Measurements from ENCODE around the gene CEP57L1. TPM values are rescaled to one million over a fixed set of nuclear protein-coding genes. Genes with fewer than 3 reads are reported as not detected.
A peak's percentile ranks its signal among the peaks of the same experiment; 100 is the strongest.

The CEP57L1 gene
- total RNA-seq, 4 donors from 2014 or later: 10.3 to 29.7 (median 17.5) TPM

DNA sequence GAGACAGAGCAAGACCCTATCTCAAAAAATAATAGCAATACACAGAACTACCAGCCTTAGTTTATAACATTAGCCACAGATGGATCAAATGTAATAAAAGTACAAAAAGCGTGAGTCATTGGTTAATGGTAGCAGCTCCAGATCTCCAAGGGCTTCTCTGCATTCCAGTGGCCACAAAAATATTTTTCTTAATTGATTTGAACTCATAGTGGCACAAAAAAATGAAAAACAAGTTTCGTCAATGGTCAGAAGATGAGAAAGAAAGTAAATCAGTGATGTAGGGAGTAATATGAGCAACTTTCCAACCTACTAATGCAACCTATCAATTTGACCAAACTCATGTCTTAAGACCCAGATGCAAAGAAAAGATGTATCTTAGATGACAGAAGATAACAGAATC is 79.6 kb downstream of the CEP57L1 start:
- intact Hi-C loops (cut with DNase I; ENCODE audit: low total_unique reads): loop anchor here (5.0 kb wide), 1 partner anchor 78 kb away; the partner anchor contains the start of gene CEP57L1
- Histone ChIP-seq H3K9me3 (no peaks in the 10 kb centered on the region), H3K4me3 (no peak overlapping the region), H3K36me3 (no peaks in the 10 kb centered on the region), H3K27ac (no peak overlapping the region), H3K4me1 (peaks cover 13 to 24% of the 10 kb centered on the region in 2 donors), H3K27me3 (peaks cover 0 to 4% (median 0%) of the 10 kb centered on the region in 3 donors)
- no peak for DNase-seq
- no peak for TF ChIP-seq POLR2A (IDR thresholded peaks at IDR 0.05)
- in situ Hi-C loops (cut with MboI; ENCODE audit: low sequenced_read_pairs in 4 of 4): no loop called here
- no peak for ATAC-seq

DNA sequence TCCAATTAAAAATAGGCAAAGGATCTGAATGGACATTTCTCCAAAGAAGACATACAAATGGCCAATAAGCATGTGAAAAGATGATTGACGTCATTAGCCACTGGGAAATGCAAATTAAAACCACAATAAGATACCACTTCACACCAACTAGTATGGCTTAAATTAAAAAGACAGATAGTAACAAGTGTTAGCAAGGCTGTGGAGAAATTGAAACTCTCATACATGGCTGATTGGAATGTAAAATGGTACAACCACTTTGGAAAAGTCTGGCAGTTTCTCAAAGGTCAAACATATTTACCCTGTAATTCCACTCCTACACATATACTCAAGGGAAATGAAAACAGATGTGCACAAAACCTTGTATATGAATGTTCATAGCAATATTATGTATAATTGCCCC is 83.6 kb downstream of the CEP57L1 start:
- in situ Hi-C loops (cut with MboI; ENCODE audit: low sequenced_read_pairs in 4 of 4): no loop called here

DNA sequence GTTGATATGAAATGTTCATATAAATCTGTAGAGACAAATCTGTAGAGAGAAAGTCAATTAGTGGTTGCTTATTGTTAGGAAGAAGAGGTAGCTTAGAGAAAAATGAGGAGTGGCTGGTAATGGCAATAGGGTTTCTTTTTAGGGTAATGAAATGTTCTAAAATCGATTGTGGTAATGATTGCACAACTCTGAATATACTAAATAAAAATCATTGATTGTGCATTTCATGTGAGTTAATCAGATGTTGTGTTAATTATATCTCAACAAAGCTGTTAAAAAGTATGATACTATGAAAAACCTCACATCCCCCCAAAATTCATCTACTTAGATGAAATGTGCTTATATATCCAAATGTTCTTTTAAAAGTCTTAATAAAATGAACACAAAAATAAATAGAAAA is 84.2 kb downstream of the CEP57L1 start:
- TF ChIP-seq, protein P1, sequence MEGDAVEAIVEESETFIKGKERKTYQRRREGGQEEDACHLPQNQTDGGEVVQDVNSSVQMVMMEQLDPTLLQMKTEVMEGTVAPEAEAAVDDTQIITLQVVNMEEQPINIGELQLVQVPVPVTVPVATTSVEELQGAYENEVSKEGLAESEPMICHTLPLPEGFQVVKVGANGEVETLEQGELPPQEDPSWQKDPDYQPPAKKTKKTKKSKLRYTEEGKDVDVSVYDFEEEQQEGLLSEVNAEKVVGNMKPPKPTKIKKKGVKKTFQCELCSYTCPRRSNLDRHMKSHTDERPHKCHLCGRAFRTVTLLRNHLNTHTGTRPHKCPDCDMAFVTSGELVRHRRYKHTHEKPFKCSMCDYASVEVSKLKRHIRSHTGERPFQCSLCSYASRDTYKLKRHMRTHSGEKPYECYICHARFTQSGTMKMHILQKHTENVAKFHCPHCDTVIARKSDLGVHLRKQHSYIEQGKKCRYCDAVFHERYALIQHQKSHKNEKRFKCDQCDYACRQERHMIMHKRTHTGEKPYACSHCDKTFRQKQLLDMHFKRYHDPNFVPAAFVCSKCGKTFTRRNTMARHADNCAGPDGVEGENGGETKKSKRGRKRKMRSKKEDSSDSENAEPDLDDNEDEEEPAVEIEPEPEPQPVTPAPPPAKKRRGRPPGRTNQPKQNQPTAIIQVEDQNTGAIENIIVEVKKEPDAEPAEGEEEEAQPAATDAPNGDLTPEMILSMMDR (IDR thresholded peaks at IDR 0.05 in 4 of 5, conservative IDR thresholded peaks at IDR 0.05 in 1 of 5): no peak
- no peak for TF ChIP-seq POLR2A (IDR thresholded peaks at IDR 0.05)

More for the DNA sequence above, 83.6 kb downstream of the CEP57L1 start:
- no peak overlapping the region for H3K4me3 ChIP-seq
- H3K4me1 ChIP-seq: peaks cover 0 to 6% of the 10 kb centered on the region in 2 donors
- no peak for DNase-seq
- H3K9me3 ChIP-seq: no peaks in the 10 kb centered on the region
- intact Hi-C loops (cut with DNase I; ENCODE audit: low total_unique reads): no loop called here
- no peak overlapping the region for H3K27ac ChIP-seq
- H3K36me3 ChIP-seq: no peaks in the 10 kb centered on the region
- peaks cover 0 to 4% (median 0%) of the 10 kb centered on the region in 3 donors for H3K27me3 ChIP-seq
- TF ChIP-seq, protein P1 (IDR thresholded peaks at IDR 0.05 in 4 of 5, conservative IDR thresholded peaks at IDR 0.05 in 1 of 5): no peak
- no peak for ATAC-seq

DNA sequence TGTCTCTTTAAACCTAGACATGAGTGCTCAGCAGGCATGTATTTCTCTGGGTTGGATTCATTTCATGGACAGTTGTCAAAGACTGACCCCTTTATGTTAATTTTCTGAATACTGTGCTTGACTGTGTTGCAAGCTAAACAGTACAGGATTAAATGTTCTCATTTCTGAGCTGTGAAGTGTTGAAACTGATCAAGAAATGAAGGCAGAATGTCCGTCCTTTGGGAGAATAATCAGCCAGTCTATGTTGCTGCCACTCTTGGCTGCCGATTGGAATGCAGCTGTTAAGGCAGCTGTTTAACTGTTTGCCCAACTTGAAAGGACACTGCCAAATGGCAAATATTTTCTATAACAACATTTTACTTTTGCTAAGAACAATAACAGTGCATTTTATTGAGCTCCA is 87.3 kb downstream of the CEP57L1 start:
- ATAC-seq (peak; percentile 39 to 78), DNase-seq (peak in 1 of 2 donors; percentile 15)
- Histone ChIP-seq H3K9me3 (no peaks in the 10 kb centered on the region), H3K27me3 (peaks cover 0 to 4% (median 0%) of the 10 kb centered on the region in 3 donors), H3K4me1 (peaks cover 0 to 6% of the 10 kb centered on the region in 2 donors), H3K36me3 (no peaks in the 10 kb centered on the region), H3K27ac (no peak overlapping the region), H3K4me3 (no peak overlapping the region)
- TF ChIP-seq, protein P1 (IDR thresholded peaks at IDR 0.05 in 4 of 5, conservative IDR thresholded peaks at IDR 0.05 in 1 of 5): no peak
- no peak for TF ChIP-seq POLR2A (IDR thresholded peaks at IDR 0.05)
- intact Hi-C loops (cut with DNase I; ENCODE audit: low total_unique reads): no loop called here
- in situ Hi-C loops (cut with MboI; ENCODE audit: low sequenced_read_pairs in 4 of 4): loop anchor here in 2 of 4 donors (5.0 to 10.0 kb wide), 2 partner anchors 202 to 205 kb away; partner anchors contain the start of gene CD164 (in 1 of the 2)

More for the DNA sequence above, 84.2 kb downstream of the CEP57L1 start:
- Histone ChIP-seq H3K27me3 (peaks cover 0 to 4% (median 0%) of the 10 kb centered on the region in 3 donors), H3K27ac (no peak overlapping the region), H3K4me3 (no peak overlapping the region), H3K9me3 (no peaks in the 10 kb centered on the region), H3K4me1 (peaks cover 0 to 6% of the 10 kb centered on the region in 2 donors), H3K36me3 (no peaks in the 10 kb centered on the region)
- ATAC-seq (no peak), DNase-seq (no peak)
- in situ Hi-C loops (cut with MboI; ENCODE audit: low sequenced_read_pairs in 4 of 4) (no loop called here), intact Hi-C loops (cut with DNase I; ENCODE audit: low total_unique reads) (no loop called here)

DNA sequence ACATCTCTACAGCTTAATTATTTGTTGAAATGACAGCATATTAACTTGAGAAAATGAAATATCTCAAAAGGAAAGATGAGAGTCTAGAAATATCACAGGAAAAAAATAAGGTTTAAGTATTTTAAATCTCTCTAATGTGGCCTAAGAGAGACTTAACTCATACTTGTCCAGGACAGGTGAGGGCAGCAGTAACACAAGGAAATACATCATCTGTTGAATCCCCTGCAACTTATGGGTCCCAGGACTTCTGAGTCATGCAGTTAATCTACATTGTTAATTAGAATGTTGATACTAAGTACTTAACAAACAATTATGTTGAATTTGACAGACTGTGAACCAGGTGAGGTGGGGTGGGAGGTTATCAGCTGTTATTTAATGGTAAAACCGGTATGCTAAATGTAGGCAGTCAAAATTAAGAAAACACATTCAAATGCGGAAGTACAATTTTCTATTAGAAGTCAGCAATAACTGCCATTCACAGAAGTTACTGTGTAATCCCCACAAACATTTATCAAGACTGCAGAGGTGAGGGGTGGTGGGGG is 87.9 kb downstream of the CEP57L1 start:
- in situ Hi-C loops (cut with MboI; ENCODE audit: low sequenced_read_pairs in 4 of 4): loop anchor here in 2 of 4 donors (5.0 to 10.0 kb wide), 2 partner anchors 202 to 204 kb away; partner anchors contain the start of gene CD164 (in 1 of the 2)
- Histone ChIP-seq H3K4me1 (peaks cover 0 to 10% of the 10 kb centered on the region in 2 donors), H3K4me3 (no peak overlapping the region), H3K27me3 (peaks cover 0 to 4% (median 0%) of the 10 kb centered on the region in 3 donors), H3K36me3 (no peaks in the 10 kb centered on the region), H3K9me3 (no peaks in the 10 kb centered on the region), H3K27ac (no peak overlapping the region)
- TF ChIP-seq, protein P1 (IDR thresholded peaks at IDR 0.05 in 4 of 5, conservative IDR thresholded peaks at IDR 0.05 in 1 of 5): no peak
- TF ChIP-seq POLR2A (IDR thresholded peaks at IDR 0.05): no peak
- DNase-seq (no peak), ATAC-seq (no peak)
- intact Hi-C loops (cut with DNase I; ENCODE audit: low total_unique reads): no loop called here
